Neutrophil (primary cell): ENCODE measurements around the gene SIAH2.

Experiments used
- H3K27ac ChIP-seq: fragments of 200-600 bp; sonication (generic); 2 replicates; pipeline ENCODE4 v1.5.1; 2016; ENCODE audit warnings: mild to moderate bottlenecking, moderate library complexity
- H3K27me3 ChIP-seq: fragments of 200-600 bp; sonication (generic); 2 replicates; pipeline ENCODE4 v1.6.0; 2016; ENCODE audit warnings: mild to moderate bottlenecking
- H3K36me3 ChIP-seq: fragments of 200-600 bp; sonication (generic); 2 replicates; pipeline ENCODE4 v1.5.1; 2017
- H3K4me1 ChIP-seq, 2 experiments: fragments of 200-600 bp in 1 of 2; sonication (generic) in 1 of 2; 1 replicate in 1 of 2; 2 replicates in 1 of 2; pipeline versions ENCODE4 v1.5.1 to v1.6.1; 2013 to 2016; ENCODE audit warnings: low read depth in 1 of 2, low read length in 1 of 2, mild to moderate bottlenecking in 1 of 2, moderate library complexity in 1 of 2; ENCODE audit not compliant: control insufficient read depth in 1 of 2, insufficient read depth in 1 of 2
- H3K4me3 ChIP-seq, 2 experiments: fragments of 200-600 bp in 1 of 2; sonication (generic) in 1 of 2; 1 replicate in 1 of 2; 2 replicates in 1 of 2; pipeline ENCODE4 v1.5.1; 2013 to 2016; ENCODE audit warnings: low read depth in 1 of 2, low read length in 1 of 2, mild to moderate bottlenecking in 1 of 2, moderate library complexity in 1 of 2
- H3K9me3 ChIP-seq: fragments of 200-600 bp; sonication (generic); 2 replicates; pipeline ENCODE4 v1.5.1; 2016
- CTCF ChIP-seq: fragments of 200-600 bp; sonication (generic); IDR thresholded peaks from 2 replicates; pipeline ENCODE4 v1.5.1; 2016; ENCODE audit warnings: antibody characterized with exemption

The SIAH2 gene

GRCh38 chr3:150699068-150699639 lies 63.8 kb downstream of the SIAH2 start:
- H3K9me3 ChIP-seq = no peaks in the 10 kb centered on the region
- H3K4me3 ChIP-seq = no peak overlapping the region
- H3K27me3 ChIP-seq = peaks cover 22% of the 10 kb centered on the region
- TF ChIP-seq CTCF = no peak
- no peak overlapping the region for H3K27ac ChIP-seq
- H3K4me1 ChIP-seq = peaks cover 0 to 5% of the 10 kb centered on the region in 2 experiments
- H3K36me3 ChIP-seq = no peaks in the 10 kb centered on the region

- no peak overlapping the region for H3K27ac ChIP-seq
- H3K4me1 ChIP-seq = no peaks in the 10 kb centered on the region
- H3K9me3 ChIP-seq = peaks cover 2% of the 10 kb centered on the region
- no peaks in the 10 kb centered on the region for H3K36me3 ChIP-seq
- H3K4me3 ChIP-seq = no peak overlapping the region
- H3K27me3 ChIP-seq = peaks cover 15% of the 10 kb centered on the region
- TF ChIP-seq CTCF = no peak
Measured at GRCh38 chr3:150697646-150698045, 65.3 kb downstream of the SIAH2 start.

- H3K27ac ChIP-seq = no peak overlapping the region
- peaks cover 7% of the 10 kb centered on the region for H3K9me3 ChIP-seq
- no peak overlapping the region for H3K4me3 ChIP-seq
- H3K4me1 ChIP-seq = no peaks in the 10 kb centered on the region
- H3K36me3 ChIP-seq = no peaks in the 10 kb centered on the region
- no peaks in the 10 kb centered on the region for H3K27me3 ChIP-seq
- no peak for TF ChIP-seq CTCF
Measured at GRCh38 chr3:150691414-150692040, 71.4 kb downstream of the SIAH2 start.
